Measurements from ENCODE around the gene TOM1L2. TPM values are rescaled to one million over a fixed set of nuclear protein-coding genes. Genes with fewer than 3 reads are reported as not detected.
A peak's percentile ranks its signal among the peaks of the same experiment; 100 is the strongest.

Gene TOM1L2
- total RNA-seq, 2 donors from 2014 or later, result 42.2 to 44.2 TPM

- no peaks in the 10 kb centered on the region for H3K36me3 Mint-ChIP-seq (ENCODE audit: low read depth)
- ATAC-seq (no peak), DNase-seq (no peak)
- no peaks in the 10 kb centered on the region for H3K9me3 ChIP-seq (ENCODE audit: control insufficient read depth, low read length, poor library complexity, severe bottlenecking)
- H3K27me3 Mint-ChIP-seq, result no peaks in the 10 kb centered on the region
- no peak overlapping the region for H3K27ac Mint-ChIP-seq
- H3K4me1 Mint-ChIP-seq, result peaks cover 21% of the 10 kb centered on the region
- no peak overlapping the region for H3K4me3 Mint-ChIP-seq
Observed at GRCh38 chr17:17976931-17977570, 4.9 kb upstream of the TOM1L2 start.

GRCh38 chr17:17975436-17975835 is 3.2 kb upstream of the TOM1L2 start:
- no peaks in the 10 kb centered on the region for H3K9me3 ChIP-seq (ENCODE audit: control insufficient read depth, low read length, poor library complexity, severe bottlenecking)
- DNase-seq (no peak), ATAC-seq (no peak)
- H3K27ac Mint-ChIP-seq, result peak overlapping the region; percentile 19
- H3K27me3 Mint-ChIP-seq, result no peaks in the 10 kb centered on the region
- H3K4me3 Mint-ChIP-seq, result no peak overlapping the region
- peaks cover 31% of the 10 kb centered on the region for H3K4me1 Mint-ChIP-seq
- no peaks in the 10 kb centered on the region for H3K36me3 Mint-ChIP-seq (ENCODE audit: low read depth)

DNA sequence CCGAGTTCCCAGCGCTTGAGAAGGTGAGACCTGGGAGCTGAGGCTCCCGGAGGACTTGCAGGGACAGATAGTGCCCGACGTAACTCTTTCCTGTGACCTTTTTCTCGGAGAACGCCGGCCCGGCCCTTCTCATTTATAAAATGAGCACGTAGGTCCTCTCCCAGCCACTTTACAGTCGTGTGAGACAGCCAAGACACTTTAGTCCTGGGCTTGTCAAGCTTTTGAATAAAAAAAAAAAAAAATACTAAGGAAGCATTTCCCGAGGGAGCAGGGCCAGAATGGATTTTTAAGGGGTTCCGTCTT is 703 bp upstream of the TOM1L2 start:
- H3K4me3 Mint-ChIP-seq, result peak overlapping the region; percentile 98
- ATAC-seq (no peak), DNase-seq (no peak)
- no peaks in the 10 kb centered on the region for H3K9me3 ChIP-seq (ENCODE audit: control insufficient read depth, low read length, poor library complexity, severe bottlenecking)
- peaks cover 42% of the 10 kb centered on the region for H3K4me1 Mint-ChIP-seq
- no peaks in the 10 kb centered on the region for H3K36me3 Mint-ChIP-seq (ENCODE audit: low read depth)
- no peaks in the 10 kb centered on the region for H3K27me3 Mint-ChIP-seq
- H3K27ac Mint-ChIP-seq, result peak overlapping the region; percentile 91

DNA sequence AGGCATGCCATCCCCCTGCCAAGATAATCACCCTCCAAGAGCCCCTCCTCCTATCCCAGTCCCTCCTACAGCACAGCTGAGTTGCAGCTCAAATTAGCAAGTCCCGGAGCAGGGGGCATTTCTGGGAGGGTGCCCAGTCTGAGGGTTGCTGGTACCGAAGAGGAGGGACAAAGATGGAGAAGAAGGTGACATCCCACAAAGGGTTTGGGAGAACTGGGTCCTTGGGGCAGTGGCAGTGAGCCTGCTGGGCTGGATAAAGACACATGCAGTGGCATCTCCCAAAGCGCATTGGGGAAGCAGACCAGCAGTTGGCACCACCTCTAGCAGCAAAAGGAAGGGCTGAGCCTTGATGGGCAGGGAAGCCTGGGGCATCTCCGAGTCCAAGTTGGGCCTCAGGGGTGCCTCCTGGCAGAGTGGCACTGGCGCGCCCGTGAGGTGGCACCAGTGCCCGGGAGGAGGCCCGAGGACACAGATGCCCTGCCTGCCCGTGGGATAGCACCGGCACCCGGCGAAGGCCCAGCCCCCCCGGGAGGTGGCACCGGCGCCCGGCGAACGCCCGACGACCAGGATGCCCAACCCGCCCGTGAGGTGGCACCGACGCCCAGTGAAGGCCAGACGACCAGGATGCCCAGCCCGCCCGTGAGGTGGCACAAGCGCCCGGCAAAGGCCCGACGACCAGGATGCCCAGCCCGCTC is 622 bp downstream of the TOM1L2 start:
- peak overlapping the region; percentile 86 for H3K4me3 Mint-ChIP-seq
- H3K36me3 Mint-ChIP-seq (ENCODE audit: low read depth), result no peaks in the 10 kb centered on the region
- peaks cover 53% of the 10 kb centered on the region for H3K4me1 Mint-ChIP-seq
- no peaks in the 10 kb centered on the region for H3K27me3 Mint-ChIP-seq
- ATAC-seq (no peak), DNase-seq (peak in 1 of 3 donors; percentile 33)
- H3K27ac Mint-ChIP-seq, result peak overlapping the region; percentile 91
- H3K9me3 ChIP-seq (ENCODE audit: control insufficient read depth, low read length, poor library complexity, severe bottlenecking), result no peaks in the 10 kb centered on the region

- ATAC-seq (no peak), DNase-seq (no peak)
- Mint-ChIP-seq H3K27me3 (no peaks in the 10 kb centered on the region), H3K4me3 (peak overlapping the region; percentile 86), H3K4me1 (peaks cover 58% of the 10 kb centered on the region), H3K36me3 (ENCODE audit: low read depth) (no peaks in the 10 kb centered on the region), H3K27ac (peak overlapping the region; percentile 77)
- H3K9me3 ChIP-seq (ENCODE audit: control insufficient read depth, low read length, poor library complexity, severe bottlenecking), result no peaks in the 10 kb centered on the region
Observed at GRCh38 chr17:17970699-17971430, 1.3 kb downstream of the TOM1L2 start.

- H3K9me3 ChIP-seq (ENCODE audit: control insufficient read depth, low read length, poor library complexity, severe bottlenecking), result no peaks in the 10 kb centered on the region
- ATAC-seq (no peak), DNase-seq (no peak)
- peak overlapping the region; percentile 19 for H3K27ac Mint-ChIP-seq
- peaks cover 55% of the 10 kb centered on the region for H3K4me1 Mint-ChIP-seq
- no peaks in the 10 kb centered on the region for H3K36me3 Mint-ChIP-seq (ENCODE audit: low read depth)
- H3K4me3 Mint-ChIP-seq, result no peak overlapping the region
- H3K27me3 Mint-ChIP-seq, result no peaks in the 10 kb centered on the region
Observed at GRCh38 chr17:17966399-17966798, 5.8 kb downstream of the TOM1L2 start.

DNA sequence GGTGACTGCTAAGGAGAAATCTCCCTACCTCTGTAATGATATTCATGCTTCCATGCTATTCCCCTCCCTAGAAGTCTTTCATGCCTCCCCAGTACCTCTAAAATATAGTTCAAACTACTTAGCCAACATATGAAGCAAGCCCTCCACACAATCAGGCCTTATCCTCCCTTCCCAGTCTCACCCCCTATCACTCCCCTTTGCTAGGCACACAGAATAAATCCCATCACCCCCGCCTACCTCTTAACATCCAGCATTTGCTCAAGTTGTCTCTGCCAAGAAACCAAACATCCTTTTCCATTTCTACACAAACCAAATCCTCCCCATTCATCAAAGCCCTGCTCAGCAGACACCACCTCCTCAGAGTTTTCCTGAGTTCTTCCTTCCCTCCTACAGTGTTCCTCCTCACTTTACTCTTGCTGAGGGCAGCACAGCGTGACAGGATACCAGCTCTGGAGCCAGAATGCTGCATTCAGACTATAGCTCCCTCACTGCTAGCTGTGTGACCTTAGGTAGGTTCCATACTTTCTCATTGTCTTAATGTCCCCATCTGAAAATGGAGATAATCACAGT is 7.0 kb downstream of the TOM1L2 start:
- H3K27me3 Mint-ChIP-seq, result no peaks in the 10 kb centered on the region
- H3K4me3 Mint-ChIP-seq, result no peak overlapping the region
- DNase-seq (no peak), ATAC-seq (no peak)
- H3K27ac Mint-ChIP-seq, result peak overlapping the region; percentile 88
- H3K36me3 Mint-ChIP-seq (ENCODE audit: low read depth), result no peaks in the 10 kb centered on the region
- H3K4me1 Mint-ChIP-seq, result peaks cover 53% of the 10 kb centered on the region
- H3K9me3 ChIP-seq (ENCODE audit: control insufficient read depth, low read length, poor library complexity, severe bottlenecking), result no peaks in the 10 kb centered on the region

- no peak for ATAC-seq
- Mint-ChIP-seq H3K36me3 (ENCODE audit: low read depth) (no peaks in the 10 kb centered on the region), H3K4me1 (peaks cover 56% of the 10 kb centered on the region), H3K4me3 (no peak overlapping the region), H3K27ac (peak overlapping the region; percentile 88), H3K27me3 (no peaks in the 10 kb centered on the region)
- DNase-seq, result no peak
- no peaks in the 10 kb centered on the region for H3K9me3 ChIP-seq (ENCODE audit: control insufficient read depth, low read length, poor library complexity, severe bottlenecking)
Observed at GRCh38 chr17:17964710-17965109, 7.5 kb downstream of the TOM1L2 start.

DNA sequence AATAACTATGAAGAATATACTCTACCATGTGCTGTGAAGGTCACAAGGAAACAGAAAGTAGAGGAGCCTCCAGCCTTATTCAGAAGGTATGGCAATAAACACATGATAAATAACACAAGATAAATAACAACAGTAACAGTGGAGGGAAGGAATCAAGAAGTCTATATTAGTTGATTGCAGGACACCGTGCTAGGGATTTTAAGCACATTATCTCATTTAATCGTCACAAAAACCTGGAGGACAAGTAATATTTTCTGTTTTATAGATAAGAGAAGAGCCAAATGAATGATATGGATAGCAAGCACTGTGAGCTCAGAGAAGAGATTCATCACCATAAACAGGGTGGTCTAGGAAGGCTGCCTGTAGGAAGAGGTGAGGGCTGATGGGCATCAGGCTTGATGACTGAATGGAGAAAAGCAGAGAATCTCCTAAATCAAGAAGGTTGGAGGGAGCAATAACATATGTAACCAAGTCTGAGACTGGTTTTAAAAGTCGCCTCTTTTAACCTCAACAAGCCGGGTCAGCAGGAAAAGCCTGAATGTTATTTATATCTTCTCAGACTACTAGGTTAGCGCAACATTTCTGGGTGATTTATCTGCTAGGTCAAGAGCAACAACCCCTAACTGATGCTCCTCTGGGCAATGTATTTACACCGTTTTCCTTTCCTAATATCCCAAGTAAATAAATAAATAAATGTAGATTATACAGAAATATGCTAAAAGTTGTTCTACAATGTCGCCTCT is 8.3 kb downstream of the TOM1L2 start:
- no peak overlapping the region for H3K4me3 Mint-ChIP-seq
- H3K9me3 ChIP-seq (ENCODE audit: control insufficient read depth, low read length, poor library complexity, severe bottlenecking), result no peaks in the 10 kb centered on the region
- no peak overlapping the region for H3K27ac Mint-ChIP-seq
- ATAC-seq, result no peak
- no peak for DNase-seq
- peaks cover 60% of the 10 kb centered on the region for H3K4me1 Mint-ChIP-seq
- no peaks in the 10 kb centered on the region for H3K36me3 Mint-ChIP-seq (ENCODE audit: low read depth)
- no peaks in the 10 kb centered on the region for H3K27me3 Mint-ChIP-seq

GRCh38 chr17:17963066-17963465 is 9.1 kb downstream of the TOM1L2 start:
- Mint-ChIP-seq H3K27me3 (no peaks in the 10 kb centered on the region), H3K27ac (no peak overlapping the region), H3K4me3 (no peak overlapping the region), H3K4me1 (peaks cover 62% of the 10 kb centered on the region), H3K36me3 (ENCODE audit: low read depth) (no peaks in the 10 kb centered on the region)
- ATAC-seq (no peak), DNase-seq (no peak)
- no peaks in the 10 kb centered on the region for H3K9me3 ChIP-seq (ENCODE audit: control insufficient read depth, low read length, poor library complexity, severe bottlenecking)

- H3K27ac Mint-ChIP-seq, result peak overlapping the region; percentile 97
- H3K36me3 Mint-ChIP-seq (ENCODE audit: low read depth), result peaks cover 2% of the 10 kb centered on the region
- H3K4me3 Mint-ChIP-seq, result peak overlapping the region; percentile 89
Observed at GRCh38 chr17:17960500-17961030, 11.6 kb downstream of the TOM1L2 start.

DNA sequence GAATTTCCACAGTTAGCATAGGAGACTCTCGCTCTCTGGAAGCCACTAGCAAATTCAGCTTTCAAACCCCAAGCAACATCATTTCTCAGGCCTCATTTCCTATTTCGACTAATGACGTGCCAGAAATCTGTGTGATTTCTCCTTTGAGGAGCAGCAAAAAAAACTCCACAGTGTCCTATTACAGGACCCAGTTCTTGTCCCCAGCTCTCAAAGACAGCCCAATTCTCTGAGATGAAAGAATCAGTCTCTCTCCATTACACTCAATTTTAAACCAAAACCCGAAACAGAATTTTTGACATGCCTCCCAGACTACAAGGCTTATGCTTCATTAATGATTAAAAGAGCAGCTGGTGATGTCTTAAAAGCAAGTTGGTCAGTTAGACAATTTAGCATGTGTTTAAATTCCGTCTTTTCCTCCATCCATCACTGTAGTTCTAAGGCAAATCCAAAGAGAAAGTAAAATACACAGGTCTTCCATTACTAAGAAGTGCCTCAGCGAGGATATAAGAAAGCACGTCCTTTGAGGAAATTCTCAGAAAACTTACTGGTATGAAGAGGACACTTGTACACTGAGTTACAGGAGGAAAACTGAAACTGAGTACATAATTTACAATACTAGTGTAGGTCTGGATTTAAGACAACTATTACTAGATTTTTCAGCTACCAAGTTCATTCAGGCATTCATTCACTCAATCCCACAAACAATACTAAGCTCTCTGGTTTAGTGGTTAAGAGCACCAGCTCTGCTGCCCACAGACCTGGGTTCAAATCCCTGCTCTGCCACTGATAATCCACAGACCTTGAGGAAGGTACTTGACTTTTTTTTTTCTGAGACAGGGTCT is 12.5 kb downstream of the TOM1L2 start:
- Mint-ChIP-seq H3K27ac (peak overlapping the region; percentile 97), H3K4me1 (peaks cover 53% of the 10 kb centered on the region), H3K27me3 (no peaks in the 10 kb centered on the region), H3K36me3 (ENCODE audit: low read depth) (peaks cover 3% of the 10 kb centered on the region), H3K4me3 (peak overlapping the region; percentile 89)
- H3K9me3 ChIP-seq (ENCODE audit: control insufficient read depth, low read length, poor library complexity, severe bottlenecking), result no peaks in the 10 kb centered on the region
- ATAC-seq, result peak; percentile 55
- no peak for DNase-seq

More at GRCh38 chr17:17960500-17961030, 11.6 kb downstream of the TOM1L2 start:
- ATAC-seq (no peak), DNase-seq (no peak)
- no peaks in the 10 kb centered on the region for H3K9me3 ChIP-seq (ENCODE audit: control insufficient read depth, low read length, poor library complexity, severe bottlenecking)
- H3K27me3 Mint-ChIP-seq, result no peaks in the 10 kb centered on the region
- H3K4me1 Mint-ChIP-seq, result peaks cover 57% of the 10 kb centered on the region

Data from T-helper 17 cell (primary cell).